Measurements from ENCODE around the gene ZNF205.
"Not testable (repeated sequence)": the region's sequence is repeated elsewhere in the genome, so short reads cannot be mapped to it uniquely, and the experiment has no call there.

The ZNF205 gene

DNA sequence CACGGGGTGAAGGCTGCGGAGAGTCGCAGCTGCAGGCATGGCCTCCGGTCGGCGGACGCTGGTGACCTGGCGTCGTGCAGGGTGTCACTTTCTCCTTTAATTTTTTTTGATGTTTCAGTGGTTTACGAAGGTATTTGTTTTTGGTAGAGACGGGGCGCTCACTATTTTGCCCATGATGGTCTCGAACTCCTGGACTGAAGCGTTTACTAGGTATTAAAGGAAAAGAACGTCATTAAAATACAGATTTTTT lies 39.6 kb downstream of the ZNF205 start:
- DNase-seq = no peak

DNA sequence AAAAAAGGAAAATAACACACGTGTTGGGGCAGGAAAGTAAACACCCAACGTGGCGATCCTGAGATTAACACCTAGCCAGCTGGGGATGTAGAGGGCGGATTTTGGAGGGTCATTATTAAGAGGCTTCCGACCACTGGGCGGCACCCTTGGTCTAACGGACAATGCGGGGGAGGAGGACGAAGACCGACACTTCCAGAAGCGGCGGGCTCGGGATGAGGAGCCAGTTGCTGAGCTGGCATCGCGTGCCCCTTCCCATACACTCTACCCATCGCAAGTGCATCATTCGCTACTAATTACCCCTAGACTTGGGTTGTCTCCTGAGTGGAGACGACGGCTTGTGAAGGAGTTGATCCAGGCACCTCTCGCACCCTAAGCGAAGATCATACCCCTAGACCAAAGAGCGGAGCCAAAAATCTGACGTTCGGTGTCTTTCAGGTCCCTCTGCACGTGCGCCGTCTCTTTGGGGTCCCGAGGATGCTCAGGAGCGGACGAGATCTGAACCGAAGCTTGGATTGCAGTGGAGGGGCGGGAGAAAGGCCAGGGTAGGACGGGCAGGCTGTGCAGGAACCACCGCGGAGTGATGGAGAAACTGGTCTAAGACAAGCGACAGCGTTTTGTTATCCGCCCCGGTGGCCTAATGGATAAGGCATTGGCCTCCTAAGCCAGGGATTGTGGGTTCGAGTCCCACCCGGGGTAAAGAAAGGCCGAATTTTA lies 40.0 kb downstream of the ZNF205 start:
- DNase-seq = peak; percentile 76

DNA sequence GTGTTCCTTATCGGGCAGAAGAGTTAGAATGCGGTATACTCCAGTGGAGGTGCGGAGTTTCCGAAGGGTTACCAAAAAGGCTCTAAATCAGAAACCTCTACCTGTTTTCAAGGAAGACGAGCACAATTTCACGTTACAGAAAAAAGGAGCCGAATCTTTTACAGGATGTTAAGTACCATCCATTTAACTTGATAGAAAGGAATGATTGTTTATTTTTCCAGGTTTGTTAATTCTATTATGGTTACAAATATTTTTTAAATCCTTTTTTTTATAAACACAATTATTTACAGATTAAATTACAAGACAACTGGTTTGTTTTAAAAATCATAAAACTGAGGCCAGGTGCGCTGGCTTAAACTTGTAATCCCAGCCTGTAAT lies 40.6 kb downstream of the ZNF205 start:
- DNase-seq = no peak

DNA sequence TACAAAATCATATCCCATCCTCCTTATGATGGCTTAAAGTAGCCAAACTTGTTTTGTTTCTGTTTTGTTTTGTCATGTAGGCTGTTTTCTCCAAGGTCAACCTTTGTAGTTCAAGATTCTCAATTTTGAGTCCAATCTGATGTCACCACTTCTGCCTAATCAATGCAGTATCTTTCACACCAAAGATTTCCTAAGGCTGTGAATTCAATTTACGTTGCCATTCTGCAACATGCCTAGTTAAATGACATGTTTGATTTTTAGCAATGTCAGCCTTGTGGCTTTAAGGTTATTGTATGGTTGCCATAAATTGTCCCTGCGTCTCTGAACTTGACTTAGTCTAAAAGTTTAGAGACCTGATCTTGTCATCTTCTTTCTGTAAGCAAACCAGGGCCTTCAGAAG lies 42.8 kb downstream of the ZNF205 start:
- DNase-seq = no peak

DNA sequence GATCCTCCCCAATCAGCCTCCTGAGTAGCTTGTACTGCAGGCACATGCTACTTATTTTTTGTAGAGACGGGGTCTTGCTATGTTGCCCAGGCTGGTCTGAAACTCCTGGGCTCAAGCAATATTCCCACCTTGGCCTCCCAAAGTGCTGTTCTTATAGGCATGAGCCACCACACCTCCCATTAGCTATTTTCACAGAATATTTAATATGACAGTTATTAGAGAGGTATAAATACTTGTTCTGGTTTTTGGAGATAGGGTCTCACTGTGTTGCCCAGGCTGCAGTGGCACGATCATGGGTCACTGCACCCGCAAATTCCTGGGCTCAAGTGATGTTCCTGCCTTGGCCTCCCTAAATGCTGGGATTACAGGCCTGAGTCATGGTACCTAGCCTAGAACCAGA lies 43.6 kb downstream of the ZNF205 start:
- DNase-seq = no peak

DNA sequence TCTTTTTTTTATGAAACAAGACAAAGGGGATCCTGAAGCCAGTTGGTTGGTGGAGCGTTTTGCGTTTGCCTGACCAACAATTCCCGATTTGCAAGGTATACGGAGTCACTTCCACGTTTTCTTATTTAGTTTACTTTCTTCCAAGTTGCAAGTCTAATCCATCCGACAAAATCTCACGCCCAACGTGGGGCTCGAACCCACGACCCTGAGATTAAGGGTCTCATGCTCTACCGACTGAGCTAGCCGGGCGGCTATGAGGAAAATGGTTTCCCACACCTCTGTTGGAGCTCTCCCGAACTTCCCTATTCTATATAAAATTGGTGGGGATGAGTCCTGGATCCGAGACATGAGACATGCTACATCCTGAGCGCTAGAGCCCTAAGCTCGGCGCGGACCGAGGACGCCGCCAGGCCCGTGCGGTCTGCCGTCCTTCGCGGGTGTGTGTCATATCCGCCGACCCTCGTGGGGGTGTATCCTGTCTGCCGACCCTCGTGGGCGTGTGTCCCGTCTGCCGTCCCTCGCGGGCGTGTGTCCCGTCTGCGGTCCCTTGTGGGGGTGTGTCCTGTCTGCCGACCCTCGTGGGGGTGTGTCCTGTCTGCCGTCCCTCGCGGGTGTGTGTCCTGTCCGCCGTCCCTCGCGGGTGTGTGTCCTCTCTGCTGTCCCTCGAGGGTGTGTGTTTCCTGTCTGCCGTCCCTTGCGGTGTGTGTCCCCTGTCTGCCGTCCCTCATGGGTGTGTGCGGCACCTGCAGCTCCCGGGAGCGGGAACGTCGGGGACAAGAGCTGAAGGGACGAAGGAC lies 45.0 kb downstream of the ZNF205 start:
- DNase-seq = peak; percentile 75

DNA sequence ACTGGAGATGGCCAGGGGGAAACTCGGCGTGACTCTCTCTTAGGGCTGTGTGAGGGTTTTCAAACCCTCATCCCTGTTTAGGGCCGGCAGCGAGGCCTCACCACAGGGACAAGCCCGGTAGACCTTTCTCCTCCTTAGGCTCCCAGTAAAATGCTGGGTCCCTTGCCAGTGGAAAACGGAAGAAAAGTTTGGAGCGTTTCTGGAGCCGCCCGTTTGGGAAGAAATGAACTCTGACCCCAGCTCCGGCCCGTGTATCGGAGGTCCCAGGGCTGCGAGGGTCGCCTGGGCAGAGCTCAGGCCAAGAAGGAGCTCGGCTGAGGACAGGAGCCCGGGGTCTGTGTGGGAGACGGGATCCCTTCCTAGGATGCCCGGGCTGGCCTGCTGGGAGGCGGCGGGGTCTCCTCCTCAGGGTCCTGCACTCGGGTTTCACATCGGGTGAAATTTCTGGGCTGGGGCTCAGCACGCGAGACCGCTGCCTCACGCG lies 45.7 kb downstream of the ZNF205 start:
- no peak for DNase-seq

DNA sequence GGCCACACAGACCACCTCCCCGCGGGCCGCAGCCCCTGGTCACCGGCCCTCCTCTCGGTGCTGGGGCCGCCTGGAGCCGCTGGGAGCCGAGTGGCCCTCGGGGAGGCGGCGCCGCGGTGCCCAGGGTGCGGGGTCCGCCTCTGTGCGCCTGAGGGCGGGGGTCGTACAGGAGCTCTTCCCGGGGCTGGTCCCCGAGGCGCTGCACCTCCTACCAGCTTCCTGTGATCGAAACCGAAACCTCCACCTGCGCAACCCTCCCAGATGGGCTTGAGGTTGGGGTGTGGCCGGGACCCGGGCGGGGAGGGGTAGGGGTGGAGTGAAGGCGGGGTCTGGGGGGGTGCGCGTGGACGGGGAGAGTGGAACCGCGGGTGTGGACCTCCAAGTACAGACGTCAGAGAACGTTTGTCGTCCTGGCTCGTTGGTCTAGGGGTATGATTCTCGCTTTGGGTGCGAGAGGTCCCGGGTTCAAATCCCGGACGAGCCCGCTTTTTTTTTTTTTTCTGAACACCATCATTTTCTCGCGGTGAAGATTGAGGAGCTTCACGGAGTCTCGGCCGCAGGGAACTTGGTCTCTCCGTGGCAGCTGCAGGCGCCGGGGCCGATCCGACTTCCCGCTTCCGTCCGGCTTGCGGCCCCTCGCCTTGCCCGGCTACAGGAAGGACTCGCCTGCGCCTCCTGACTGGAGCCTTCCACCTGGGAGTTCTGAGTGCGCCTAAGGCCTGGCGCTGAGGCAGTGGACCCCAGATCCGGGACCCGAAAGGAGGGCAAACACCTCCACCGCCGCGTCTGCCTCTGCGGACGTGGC lies 46.3 kb downstream of the ZNF205 start:
- peak; percentile 76 for DNase-seq

DNA sequence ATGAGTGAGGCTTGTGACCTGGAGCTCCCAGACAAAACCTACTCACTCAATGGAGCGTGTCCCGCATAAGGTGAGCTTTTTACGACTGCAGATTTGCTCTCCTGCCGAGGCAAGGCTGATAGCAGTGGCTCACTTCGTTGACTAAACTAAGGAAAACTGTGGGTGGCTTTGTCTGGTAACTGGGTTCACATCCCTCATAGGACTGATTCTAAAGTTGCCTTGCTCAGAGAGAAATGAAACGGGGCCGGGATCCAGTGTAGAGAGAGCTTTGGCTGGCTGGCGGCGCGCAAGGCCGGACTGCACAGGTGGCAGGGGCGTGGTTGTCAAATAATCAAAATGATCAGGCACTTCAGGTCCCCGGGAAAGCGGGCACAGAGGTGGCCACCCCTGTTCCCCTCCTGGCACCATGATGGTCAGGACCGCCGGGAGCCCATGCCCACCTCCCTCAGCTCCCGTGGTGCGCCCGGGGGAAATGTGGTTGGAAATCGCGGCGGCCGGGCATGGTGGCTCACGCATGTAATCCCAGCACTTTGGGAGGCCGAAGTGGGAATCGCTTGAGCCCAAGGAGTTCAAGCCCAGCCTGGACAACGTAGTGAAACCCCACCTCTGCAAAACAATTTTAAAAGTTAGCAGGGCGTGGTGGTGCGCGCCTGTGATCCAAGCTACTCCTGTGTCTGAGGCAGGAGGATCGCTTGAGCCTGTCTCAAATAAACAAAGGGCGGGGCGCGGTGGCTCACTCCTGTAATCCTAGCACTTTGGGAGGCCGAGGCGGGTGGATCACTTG lies 49.0 kb downstream of the ZNF205 start:
- no peak for DNase-seq

DNA sequence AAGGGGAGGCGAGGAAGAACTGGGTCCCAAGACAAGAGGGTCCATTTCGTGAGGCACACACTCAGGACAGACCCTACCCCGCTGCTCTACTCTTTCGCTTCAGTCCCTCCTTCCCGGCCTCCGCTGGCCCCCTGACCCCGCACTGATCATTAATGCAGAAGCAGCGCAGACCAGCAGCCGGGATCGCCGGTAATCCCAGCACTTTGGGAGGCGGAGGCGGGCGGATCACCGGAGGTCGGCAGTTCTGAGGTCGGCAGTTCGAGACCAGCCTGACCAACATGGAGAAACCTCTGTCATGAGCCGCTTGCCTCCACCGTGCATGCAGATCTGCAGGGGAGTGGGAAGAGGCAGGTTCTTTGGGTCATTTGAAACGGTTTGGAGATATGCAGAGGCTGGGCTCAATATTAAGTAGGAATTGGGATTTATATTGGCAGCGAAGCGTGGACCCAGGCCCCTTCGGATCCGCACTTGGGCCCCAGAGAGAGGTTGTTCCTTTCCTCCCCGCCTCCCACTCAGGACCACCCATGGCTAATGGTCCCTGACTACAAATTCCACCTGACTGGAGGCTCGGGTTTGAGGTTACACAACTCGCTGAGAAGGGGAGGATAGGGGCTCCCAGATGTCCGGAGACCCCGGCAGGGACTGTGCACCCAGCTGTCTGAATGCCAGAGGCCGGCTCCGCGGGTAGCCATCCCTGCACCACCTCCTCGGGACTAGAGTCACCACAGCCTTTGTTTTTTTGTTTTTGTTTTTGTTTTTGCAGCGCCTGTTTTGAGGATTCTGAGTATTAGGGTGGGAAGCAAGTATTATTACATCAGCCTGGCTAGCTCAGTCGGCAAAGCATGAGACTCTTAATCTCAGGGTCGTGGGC lies 52.0 kb downstream of the ZNF205 start:
- DNase-seq = no peak

DNA sequence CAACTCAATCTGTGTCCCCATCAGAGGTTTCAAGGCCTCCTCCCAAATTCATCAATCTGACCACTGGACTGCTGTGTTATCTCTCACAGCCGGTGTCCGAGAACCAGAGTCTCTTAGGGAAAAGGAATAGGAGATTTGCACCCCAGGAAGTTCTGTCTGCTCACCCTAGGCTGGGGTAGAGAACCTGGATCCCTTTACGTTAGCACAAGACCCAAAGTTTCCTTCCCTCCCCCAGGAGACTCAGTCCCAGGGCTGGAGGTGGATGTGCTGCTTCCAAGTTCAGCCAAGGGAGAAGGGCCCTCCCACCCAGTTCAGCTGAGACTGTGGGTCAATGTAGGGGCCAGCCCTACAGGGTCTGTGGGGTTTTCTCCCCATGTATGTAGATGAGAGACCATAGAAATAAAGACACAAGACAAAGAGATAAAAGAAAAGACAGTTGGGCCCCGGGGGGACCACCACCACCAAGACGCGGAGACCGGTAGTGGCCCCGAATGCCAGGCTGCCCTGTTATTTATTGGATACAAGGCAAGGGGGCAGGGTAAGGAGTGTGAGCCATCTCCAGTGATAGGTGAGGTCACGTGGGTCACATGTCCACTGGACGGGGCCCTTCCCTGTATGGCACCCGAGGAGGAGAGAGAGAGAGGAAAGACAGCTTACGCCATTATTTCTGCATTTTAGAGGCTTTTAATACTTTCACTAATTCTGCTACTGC lies 52.9 kb downstream of the ZNF205 start:
- no peak for DNase-seq

DNA sequence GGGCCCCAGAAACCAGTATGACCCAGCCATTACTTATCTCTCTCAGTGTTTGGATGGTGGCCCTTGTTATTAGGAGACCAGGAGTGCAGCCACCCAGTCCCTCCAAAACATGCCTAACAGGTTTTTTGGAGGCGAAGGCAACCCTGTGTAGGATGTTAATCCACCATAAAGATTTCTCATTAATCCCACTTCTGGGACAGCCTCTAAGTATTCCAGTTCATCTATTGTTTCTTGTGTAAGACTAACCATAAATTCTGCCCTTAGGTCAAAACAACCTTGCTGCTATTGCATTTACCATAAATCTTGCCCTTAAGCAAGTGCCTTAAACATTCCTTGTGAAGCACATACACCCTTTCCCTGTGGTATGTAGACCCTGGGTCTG lies 54.1 kb downstream of the ZNF205 start:
- no peak for DNase-seq

DNA sequence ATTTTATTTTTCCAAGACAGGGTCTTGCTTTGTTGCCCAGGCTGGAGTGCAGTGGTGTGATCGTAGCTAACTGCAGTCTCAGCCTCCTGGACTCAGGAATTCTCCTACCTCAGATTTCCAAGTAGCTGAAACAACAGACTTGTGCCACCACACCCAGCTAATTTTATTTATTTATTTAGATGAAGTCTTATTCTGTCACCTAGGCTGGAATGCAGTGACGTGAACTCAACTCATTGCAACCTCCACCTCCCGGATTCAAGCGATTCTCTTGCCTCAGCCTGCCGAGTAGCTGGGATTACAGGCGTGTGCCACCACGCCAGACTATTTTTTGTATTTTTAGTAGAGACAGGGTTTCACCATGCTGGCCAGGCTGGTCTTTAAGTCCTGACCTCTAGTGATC lies 56.3 kb downstream of the ZNF205 start:
- not testable (repeated sequence) for DNase-seq
